KMS-11 (cell line): ENCODE measurements around the gene RPP25L.

Source experiments
- H2AFZ ChIP-seq: fragments of 200-600 bp; sonication (generic); 2 replicates; pipeline ENCODE4 v1.6.1; 2016; ENCODE audit warnings: antibody characterized with exemption, mixed run types, low read depth
- H3K27ac ChIP-seq: fragments of 200-600 bp; sonication (generic); 2 replicates; pipeline ENCODE4 v1.6.1; 2016; ENCODE audit warnings: mild to moderate bottlenecking, mixed run types
- H3K27me3 ChIP-seq: fragments of 200-600 bp; sonication (generic); 2 replicates; pipeline ENCODE4 v1.6.1; 2017; ENCODE audit warnings: mild to moderate bottlenecking, low read depth, mixed run types, moderate library complexity; ENCODE audit not compliant: insufficient read depth
- H3K36me3 ChIP-seq: fragments of 200-600 bp; sonication (generic); 2 replicates; pipeline ENCODE4 v1.6.1; 2017; ENCODE audit warnings: mild to moderate bottlenecking, mixed run types; ENCODE audit not compliant: insufficient read depth
- H3K4me1 ChIP-seq: fragments of 200-600 bp; sonication (generic); 2 replicates; pipeline ENCODE4 v1.6.1; 2016; ENCODE audit warnings: mild to moderate bottlenecking, low read depth, mixed run types; ENCODE audit not compliant: poor library complexity, severe bottlenecking
- H3K4me2 ChIP-seq: fragments of 200-600 bp; sonication (generic); 2 replicates; pipeline ENCODE4 v1.7.0; 2016; ENCODE audit warnings: mild to moderate bottlenecking, mixed run types
- H3K4me3 ChIP-seq: fragments of 200-600 bp; sonication (generic); IDR thresholded peaks from 2 replicates; pipeline ENCODE4 v1.6.1; 2017; ENCODE audit warnings: low read depth, low read length, mixed read lengths; ENCODE audit not compliant: insufficient read depth
- H3K79me2 ChIP-seq: fragments of 200-600 bp; sonication (generic); 2 replicates; pipeline ENCODE4 v1.6.1; 2016; ENCODE audit warnings: low read depth, mixed run types; ENCODE audit not compliant: insufficient read depth
- H3K9ac ChIP-seq: fragments of 200-600 bp; sonication (generic); 2 replicates; pipeline ENCODE4 v1.6.1; 2016; ENCODE audit warnings: mild to moderate bottlenecking, mixed run types
- H4K20me1 ChIP-seq: fragments of 200-600 bp; sonication (generic); 2 replicates; pipeline ENCODE4 v1.6.1; 2016; ENCODE audit warnings: mild to moderate bottlenecking, mixed run types; ENCODE audit not compliant: insufficient read depth
- CTCF ChIP-seq: fragments of 200-600 bp; sonication (generic); conservative IDR thresholded peaks from 2 replicates; pipeline ENCODE4 v1.6.1; 2017; ENCODE audit warnings: low read depth, mild to moderate bottlenecking, antibody characterized with exemption, low read length, moderate library complexity, mixed read lengths

RPP25L gene

DNA sequence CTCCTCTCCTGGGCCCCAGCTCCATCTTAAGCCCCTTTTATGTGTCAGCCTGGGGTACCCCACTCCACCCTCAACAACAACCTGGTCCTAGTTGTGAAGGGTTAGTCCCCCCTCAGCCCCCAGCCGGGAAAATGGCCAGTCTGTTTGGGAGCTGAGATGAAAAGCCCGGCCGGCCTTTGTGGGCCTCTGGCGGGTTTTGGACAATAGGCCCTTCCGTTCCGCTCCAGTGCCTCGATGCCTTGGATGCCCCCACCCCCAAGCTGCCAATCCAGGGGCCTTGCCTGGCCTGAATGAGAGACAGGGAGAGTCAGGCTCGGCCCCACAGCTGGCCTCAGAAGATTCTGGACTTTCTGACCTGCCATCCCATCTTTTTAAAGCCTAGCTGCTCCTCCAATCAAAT lies 31.5 kb downstream of the RPP25L start:
- Histone ChIP-seq H2AFZ (no peak overlapping the region), H3K27me3 (peaks cover 53% of the 10 kb centered on the region), H3K27ac (no peak overlapping the region), H4K20me1 (no peaks in the 10 kb centered on the region), H3K79me2 (no peaks in the 10 kb centered on the region), H3K9ac (no peak overlapping the region), H3K4me3 (no peak overlapping the region), H3K36me3 (no peaks in the 10 kb centered on the region), H3K4me2 (no peak overlapping the region), H3K4me1 (no peaks in the 10 kb centered on the region)
- TF ChIP-seq CTCF = no peak

DNA sequence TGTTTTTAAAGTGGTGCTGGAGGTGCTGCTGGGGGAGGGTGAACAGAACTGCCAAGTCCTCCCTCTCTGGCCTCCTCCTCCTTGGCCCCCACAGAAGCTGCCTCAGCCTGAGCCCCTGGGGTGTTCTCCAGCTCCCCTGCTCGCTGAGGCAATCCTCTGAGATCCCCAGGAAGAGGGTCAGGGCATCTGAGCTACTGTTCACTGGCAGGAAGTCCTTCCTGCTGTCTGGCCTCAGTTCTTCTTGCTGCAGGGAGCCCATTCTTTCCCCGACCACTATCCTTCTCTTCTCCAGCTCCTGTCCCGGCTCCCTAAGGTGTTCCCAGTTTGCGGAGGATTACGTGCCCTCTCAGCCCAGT lies 32.1 kb downstream of the RPP25L start:
- H3K27me3 ChIP-seq = peaks cover 53% of the 10 kb centered on the region
- no peak overlapping the region for H3K4me3 ChIP-seq

GRCh38 chr9:34579104-34579807 lies 32.6 kb downstream of the RPP25L start:
- Histone ChIP-seq H3K4me1 (no peaks in the 10 kb centered on the region), H4K20me1 (no peaks in the 10 kb centered on the region), H2AFZ (no peak overlapping the region), H3K27ac (no peak overlapping the region), H3K4me3 (no peak overlapping the region), H3K79me2 (no peaks in the 10 kb centered on the region), H3K4me2 (no peak overlapping the region), H3K27me3 (peaks cover 54% of the 10 kb centered on the region), H3K9ac (no peak overlapping the region), H3K36me3 (no peaks in the 10 kb centered on the region)
- no peak for TF ChIP-seq CTCF

More for the DNA sequence above, 32.1 kb downstream of the RPP25L start:
- no peaks in the 10 kb centered on the region for H4K20me1 ChIP-seq
- H2AFZ ChIP-seq = no peak overlapping the region
- no peaks in the 10 kb centered on the region for H3K4me1 ChIP-seq
- no peaks in the 10 kb centered on the region for H3K36me3 ChIP-seq
- no peak overlapping the region for H3K9ac ChIP-seq
- no peaks in the 10 kb centered on the region for H3K79me2 ChIP-seq
- H3K27ac ChIP-seq = no peak overlapping the region
- H3K4me2 ChIP-seq = no peak overlapping the region
- TF ChIP-seq CTCF = no peak

DNA sequence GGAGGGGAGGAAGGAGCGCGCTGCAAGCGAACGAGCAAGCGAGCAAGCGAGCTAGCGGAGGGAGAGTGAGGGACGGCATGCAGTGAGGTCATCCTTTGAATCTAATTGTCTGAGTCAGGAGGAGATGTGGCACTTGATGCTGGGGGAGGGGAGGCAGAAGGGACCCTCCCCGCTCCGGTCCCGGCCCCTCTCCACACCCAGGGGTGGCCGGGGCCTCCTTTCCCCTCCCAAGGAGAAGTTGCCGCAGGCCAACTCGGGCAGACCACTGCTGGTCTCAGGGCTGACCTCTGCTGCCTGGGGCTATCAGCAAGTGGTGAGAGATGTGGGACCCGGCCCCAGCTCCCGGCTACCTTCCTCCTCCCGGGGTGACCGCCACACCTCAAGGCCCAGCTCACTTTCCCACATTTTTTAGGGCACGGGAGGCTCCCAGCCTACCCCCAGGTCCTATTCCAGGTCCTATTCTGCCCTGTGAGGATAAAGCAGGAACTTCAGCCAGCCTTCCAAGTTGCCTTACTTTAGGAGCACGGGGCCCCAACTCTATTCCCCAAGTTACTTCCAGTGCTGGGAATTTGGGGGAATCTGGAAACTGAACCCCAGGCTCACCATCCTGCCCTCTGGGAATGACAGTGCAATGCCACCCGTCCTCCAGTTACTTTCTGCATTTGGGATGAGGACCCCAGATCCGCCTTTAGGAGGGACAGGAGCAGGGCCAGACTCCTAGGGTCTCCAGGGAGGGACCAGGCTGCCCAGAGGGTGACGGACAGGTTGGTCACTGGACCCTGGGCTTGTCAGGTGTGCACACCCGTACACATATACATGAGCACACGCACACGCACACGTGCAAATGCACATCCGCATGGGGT lies 33.4 kb downstream of the RPP25L start:
- peaks cover 51% of the 10 kb centered on the region for H3K27me3 ChIP-seq

More for the DNA sequence above, 33.4 kb downstream of the RPP25L start:
- TF ChIP-seq CTCF = no peak
- Histone ChIP-seq H3K9ac (no peak overlapping the region), H3K27ac (no peak overlapping the region), H2AFZ (no peak overlapping the region), H3K4me2 (no peak overlapping the region), H3K79me2 (no peaks in the 10 kb centered on the region), H3K4me3 (no peak overlapping the region), H4K20me1 (no peaks in the 10 kb centered on the region), H3K4me1 (no peaks in the 10 kb centered on the region), H3K36me3 (no peaks in the 10 kb centered on the region)
